RCC 7860 (cell line): ENCODE results near the gene KRTAP3-1.

ENCODE experiments used
- DNase-seq: peaks from one replicate; pipeline ENCODE4 v3.0.0-alpha.2; 2015; ENCODE audit warnings: low spot score
- FAIRE-seq: peaks from 2 replicates; lab custom pipeline; 2012; peaks lifted over from hg19 to GRCh38; lab: Jason Lieb, UNC

The KRTAP3-1 gene

DNA sequence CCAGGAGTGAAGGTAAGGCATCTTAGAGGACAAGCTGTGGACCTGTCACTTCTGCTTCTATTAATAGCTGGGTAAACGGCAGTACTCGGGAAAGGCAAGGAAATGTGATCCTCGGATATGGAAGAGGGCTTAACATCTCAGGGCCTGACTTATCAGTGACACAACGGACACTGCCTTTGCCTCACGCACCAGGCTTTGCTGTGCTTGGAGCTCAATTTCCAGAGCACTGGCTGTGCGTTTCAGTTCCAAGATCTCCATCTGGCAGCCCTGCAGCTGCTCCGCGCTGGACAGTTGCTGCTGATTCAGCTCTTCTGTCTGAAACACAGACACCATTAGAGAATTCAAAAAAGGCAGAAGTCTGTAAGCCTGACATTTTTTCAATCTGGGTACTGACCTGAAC is 28.3 kb downstream of the KRTAP3-1 start:
- DNase-seq (no peak), FAIRE-seq (no peak)

- DNase-seq, result no peak
- FAIRE-seq, result no peak
These were observed 28.8 kb downstream of the KRTAP3-1 start for GRCh38 chr17:40980117-40980516.

GRCh38 chr17:40978575-40979151 is 30.3 kb downstream of the KRTAP3-1 start:
- FAIRE-seq (no peak), DNase-seq (no peak)

GRCh38 chr17:40975516-40975915 is 33.4 kb downstream of the KRTAP3-1 start:
- no peak for FAIRE-seq
- DNase-seq, result no peak

- FAIRE-seq, result no peak
- DNase-seq, result no peak
These were observed 34.6 kb downstream of the KRTAP3-1 start for GRCh38 chr17:40974366-40974765.

GRCh38 chr17:40967582-40967981 is 41.3 kb downstream of the KRTAP3-1 start:
- DNase-seq (no peak), FAIRE-seq (no peak)

GRCh38 chr17:40966848-40967247 is 42.1 kb downstream of the KRTAP3-1 start, which contains the start of gene KRT39:
KRT39 (minus strand) TSS chr17:40966948; CDS start chr17:40966856, 92 bp downstream.
- FAIRE-seq, result no peak
- no peak for DNase-seq

DNA sequence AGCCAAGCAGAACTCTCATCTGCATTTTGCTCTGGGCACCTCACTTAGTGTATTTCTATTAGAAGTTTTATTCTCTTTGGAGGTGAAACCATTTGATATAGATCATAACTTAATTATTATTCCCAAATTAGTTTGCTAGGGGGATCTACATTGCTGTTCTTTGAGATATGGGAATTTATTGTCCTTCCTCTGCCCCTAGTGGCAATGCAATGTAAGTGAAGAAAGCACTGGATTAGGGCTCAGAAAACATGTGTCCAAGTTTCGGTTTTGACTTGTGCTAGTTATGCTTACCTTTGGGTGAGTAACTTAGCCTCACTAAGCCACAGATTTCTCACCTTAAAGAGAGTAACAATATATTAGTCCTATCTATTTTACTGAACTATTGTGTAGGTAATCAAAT is 45.1 kb downstream of the KRTAP3-1 start:
- DNase-seq, result peak; percentile 27
- FAIRE-seq, result peak; percentile 4

DNA sequence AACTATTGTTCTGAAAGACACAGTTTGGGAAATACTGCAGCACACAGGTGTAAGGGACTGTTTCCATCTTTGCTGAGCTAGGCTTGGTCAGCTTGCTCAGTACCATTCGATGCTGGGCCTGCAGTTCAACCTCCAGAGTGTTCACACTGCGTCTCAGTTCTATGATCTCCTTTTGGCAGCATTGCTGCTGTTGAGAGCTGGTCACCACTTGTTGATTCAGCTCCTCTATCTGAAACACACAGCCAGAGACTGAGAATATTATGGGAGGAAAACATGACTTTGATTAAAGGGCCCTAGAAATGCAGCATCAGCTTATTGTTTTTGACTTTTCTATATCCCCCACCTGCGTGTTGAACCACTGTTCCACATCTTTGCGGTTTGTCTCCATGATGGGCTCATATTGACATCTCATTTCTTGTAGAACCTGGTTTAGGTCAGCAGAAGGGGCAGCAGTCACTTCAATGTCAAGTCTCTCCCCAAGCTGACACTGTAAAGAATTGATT is 46.8 kb downstream of the KRTAP3-1 start:
- DNase-seq (no peak), FAIRE-seq (no peak)

- no peak for FAIRE-seq
- no peak for DNase-seq
These were observed 47.3 kb downstream of the KRTAP3-1 start for GRCh38 chr17:40961591-40961990.

DNA sequence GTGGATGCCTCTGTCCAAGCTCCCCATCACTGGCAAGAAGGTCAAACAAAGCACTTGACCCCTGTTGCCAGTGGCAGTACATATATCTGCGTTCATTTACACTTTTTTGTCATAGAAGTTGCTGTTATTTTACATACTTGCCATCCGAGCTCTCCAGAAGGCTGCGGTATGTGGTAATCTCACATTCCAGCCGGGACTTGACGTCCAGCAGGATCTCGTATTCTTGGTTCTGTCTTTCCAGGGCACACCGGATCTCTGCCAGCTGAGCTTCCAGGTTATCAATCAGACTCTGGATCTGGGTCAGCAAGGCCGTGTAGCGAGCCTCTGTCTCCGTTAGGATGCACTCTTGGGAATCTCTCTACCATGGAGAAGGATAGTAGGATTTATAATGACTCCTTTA is 48.8 kb downstream of the KRTAP3-1 start:
- no peak for DNase-seq
- FAIRE-seq, result no peak
